Endothelial cell of umbilical vein (primary cell): ENCODE results near the gene DGUOK.

ENCODE experiments used
- CTCF ChIP-seq, 2 donors: IDR thresholded peaks; 1 replicate in 1 of 2; 2 replicates in 1 of 2; pipeline ENCODE4 v1.5.1; 2011; ENCODE audit warnings: low read length in 2 of 2, mild to moderate bottlenecking in 2 of 2, moderate library complexity in 2 of 2, control low read depth in 1 of 2, inconsistent platforms in 1 of 2, low read depth in 1 of 2; ENCODE audit not compliant: insufficient read depth in 1 of 2; ENCODE audit errors: extremely low read depth in 1 of 2
- EZH2 ChIP-seq: IDR thresholded peaks from 2 replicates; pipeline ENCODE4 v1.6.1; 2012; ENCODE audit warnings: borderline replicate concordance, low read depth, mild to moderate bottlenecking, moderate library complexity, low read length, inconsistent platforms; ENCODE audit not compliant: severe bottlenecking
- FOS ChIP-seq: IDR thresholded peaks from 2 replicates; pipeline ENCODE4 v1.6.1; 2011; ENCODE audit warnings: mild to moderate bottlenecking, low read length, moderate library complexity, borderline replicate concordance; ENCODE audit not compliant: insufficient read depth
- GATA2 ChIP-seq: IDR thresholded peaks from 2 replicates; pipeline ENCODE4 v1.7.0; 2011; ENCODE audit warnings: low read depth, mild to moderate bottlenecking, moderate library complexity, mixed read lengths, low read length; ENCODE audit not compliant: insufficient read length, insufficient read depth
- MAX ChIP-seq: IDR thresholded peaks from 2 replicates; pipeline ENCODE4 v1.6.1; 2011; ENCODE audit not compliant: insufficient read depth, insufficient read length
- MYC ChIP-seq: IDR thresholded peaks from one replicate; pipeline ENCODE4 v1.6.1; 2011; ENCODE audit warnings: mild to moderate bottlenecking, low read depth, low read length
- POLR2A ChIP-seq: IDR thresholded peaks from 2 replicates; pipeline ENCODE4 v1.6.1; 2012; ENCODE audit warnings: low read depth, mild to moderate bottlenecking, control low read depth, low read length
- POLR2AphosphoS5 ChIP-seq: IDR thresholded peaks from 2 replicates; pipeline ENCODE4 v1.6.1; 2012; ENCODE audit warnings: low read depth, mild to moderate bottlenecking, control low read depth, low read length, moderate library complexity; ENCODE audit not compliant: insufficient read depth

- no peak for TF ChIP-seq CTCF (IDR thresholded peaks at IDR 0.05; ENCODE audit: extremely low read depth in 1 of 2, insufficient read depth in 1 of 2, low read depth in 1 of 2, low read length in 2 of 2)
- TF ChIP-seq EZH2: no peak
- TF ChIP-seq POLR2A: no peak
- no peak for TF ChIP-seq MAX
- TF ChIP-seq POLR2AphosphoS5: no peak
- TF ChIP-seq MYC: no peak
- TF ChIP-seq GATA2: no peak
- no peak for TF ChIP-seq FOS
Observed at GRCh38 chr2:73949802-73950201, 23.1 kb downstream of the DGUOK start.
